Measurements from ENCODE around the gene SERBP1.

- TF ChIP-seq POLR2A (IDR thresholded peaks at IDR 0.05) (no peak), CTCF (IDR thresholded peaks at IDR 0.05) (no peak)
These were observed 11.2 kb downstream of the SERBP1 start for GRCh38 chr1:67418839-67419586.
